GM23338 (cell line): Measurements from ENCODE around the gene NPHS1. TPM values are rescaled to one million over a fixed set of nuclear protein-coding genes. Genes with fewer than 3 reads are reported as not detected.

Source experiments
- ATAC-seq: fragments of 200-7000 bp; cut with Tn5 transposase; 3 replicates; pipeline ENCODE4 v1.9.1; 2020
- DNase-seq: peaks from one replicate; pipeline ENCODE4 v3.0.0-alpha.2; 2015; ENCODE audit warnings: low spot score
- H2AFZ ChIP-seq: fragments of 200-600 bp; sonication (generic); 2 replicates; pipeline ENCODE4 v1.8.0; 2016; ENCODE audit warnings: antibody characterized with exemption, mild to moderate bottlenecking, moderate library complexity
- H3F3A ChIP-seq: fragments of 200-600 bp; sonication (generic); replicated peaks from 2 replicates; pipeline ENCODE4 v1.8.0; 2017; ENCODE audit warnings: antibody characterized with exemption, mixed run types, low read depth
- H3K27ac ChIP-seq: fragments of 200-600 bp; sonication (generic); 2 replicates; pipeline ENCODE4 v1.6.1; 2016; ENCODE audit warnings: low read depth
- H3K27me3 ChIP-seq: fragments of 200-600 bp; sonication (generic); 2 replicates; pipeline ENCODE4 v1.8.0; 2016; ENCODE audit warnings: mild to moderate bottlenecking, mixed run types, moderate library complexity; ENCODE audit not compliant: insufficient read depth
- H3K36me3 ChIP-seq: fragments of 200-600 bp; sonication (generic); 2 replicates; pipeline ENCODE4 v1.8.0; 2016; ENCODE audit warnings: mild to moderate bottlenecking; ENCODE audit not compliant: insufficient read depth
- H3K4me1 ChIP-seq: fragments of 200-600 bp; sonication (generic); 2 replicates; pipeline ENCODE4 v1.8.0; 2016; ENCODE audit warnings: mild to moderate bottlenecking, moderate library complexity; ENCODE audit not compliant: insufficient read depth
- H3K4me2 ChIP-seq: fragments of 200-600 bp; sonication (generic); 2 replicates; pipeline ENCODE4 v1.7.1; 2017; ENCODE audit warnings: mixed run types
- H3K4me3 ChIP-seq: fragments of 200-600 bp; sonication (generic); 2 replicates; pipeline ENCODE4 v1.6.1; 2016; ENCODE audit warnings: mixed run types
- H3K79me2 ChIP-seq: fragments of 200-600 bp; sonication (generic); replicated peaks from 2 replicates; pipeline ENCODE4 v1.8.0; 2017; ENCODE audit warnings: mild to moderate bottlenecking; ENCODE audit not compliant: insufficient read depth
- H3K9me2 ChIP-seq: fragments of 200-600 bp; sonication (generic); 2 replicates; pipeline ENCODE4 v1.8.0; 2017; ENCODE audit not compliant: insufficient read depth
- H4K20me1 ChIP-seq: fragments of 200-600 bp; sonication (generic); replicated peaks from 2 replicates; pipeline ENCODE4 v1.8.0; 2017; ENCODE audit warnings: mild to moderate bottlenecking; ENCODE audit not compliant: insufficient read depth
- H3K27ac Mint-ChIP-seq: 2 replicates; pipeline ENCODE4 v1.8.0; 2020; ENCODE audit warnings: inconsistent platforms, mild to moderate bottlenecking, moderate library complexity, mixed read lengths
- H3K27me3 Mint-ChIP-seq: 3 replicates; pipeline ENCODE4 v1.8.0; 2022; ENCODE audit warnings: low read depth, mild to moderate bottlenecking, moderate library complexity, mixed read lengths, inconsistent platforms; ENCODE audit not compliant: insufficient read depth, poor library complexity
- H3K36me3 Mint-ChIP-seq: 3 replicates; pipeline ENCODE4 v1.8.0; 2021; ENCODE audit warnings: low read depth, mild to moderate bottlenecking, inconsistent platforms, moderate library complexity, mixed read lengths
- H3K4me1 Mint-ChIP-seq: 3 replicates; pipeline ENCODE4 v1.8.0; 2020; ENCODE audit warnings: mild to moderate bottlenecking, inconsistent platforms, mixed read lengths
- H3K4me3 Mint-ChIP-seq: 3 replicates; pipeline ENCODE4 v1.8.0; 2021; ENCODE audit warnings: moderate library complexity, mild to moderate bottlenecking, inconsistent platforms, mixed read lengths
- H3K9me3 Mint-ChIP-seq: 3 replicates; pipeline ENCODE4 v1.8.0; 2020; ENCODE audit warnings: moderate library complexity, mild to moderate bottlenecking, inconsistent platforms, mixed read lengths
- CREB1 ChIP-seq: fragments of 250-450 bp; sonication (Bioruptor Pico); IDR thresholded peaks from 2 replicates; pipeline ENCODE4 v1.5.0; 2020; ENCODE audit warnings: low read depth, mild to moderate bottlenecking, moderate library complexity
- EZH2 ChIP-seq: fragments of 200-600 bp; sonication (generic); IDR thresholded peaks from one replicate; pipeline ENCODE4 v1.8.0; 2017; ENCODE audit warnings: antibody characterized with exemption, mild to moderate bottlenecking, low read depth; ENCODE audit not compliant: unreplicated experiment
- EZH2phosphoT487 ChIP-seq: fragments of 200-600 bp; sonication (generic); IDR thresholded peaks from one replicate; pipeline ENCODE4 v1.8.1; 2018; ENCODE audit warnings: antibody characterized with exemption; ENCODE audit not compliant: unreplicated experiment
- JUNB ChIP-seq: IDR thresholded peaks from one replicate; pipeline ENCODE4 v1.6.1; 2016; ENCODE audit warnings: antibody characterized with exemption; ENCODE audit not compliant: unreplicated experiment
- NANOG ChIP-seq: IDR thresholded peaks from 2 replicates; pipeline ENCODE4 v1.6.1; 2016; ENCODE audit warnings: antibody characterized with exemption, borderline replicate concordance
- POLR2AphosphoS5 ChIP-seq: IDR thresholded peaks from 2 replicates; pipeline ENCODE4 v1.6.1; 2016; ENCODE audit warnings: antibody characterized with exemption, low read depth
- ZNF114 ChIP-seq: fragments of 250-450 bp; sonication (Bioruptor Pico); IDR thresholded peaks from 2 replicates; pipeline ENCODE4 v1.5.0; 2020; ENCODE audit warnings: mild to moderate bottlenecking, moderate library complexity
- ZNF331 ChIP-seq: fragments of 250-450 bp; sonication (Bioruptor Pico); IDR thresholded peaks from 2 replicates; pipeline ENCODE4 v1.5.0; 2020; ENCODE audit warnings: low read depth, mild to moderate bottlenecking, moderate library complexity
- polyA plus RNA-seq: library from polyadenylated mRNA; unstranded; fragments of >200 nt; fragmentation: Nextera tagmentation; extraction: Ambion mirVana; gene quantifications from 2 replicates; pipeline ENCODE4 v1.2.1, GENCODE V29; 2016
- total RNA-seq: library from RNA; depleted of rRNA; stranded (reverse); fragments of >200 nt; shearing (Covaris generic); gene quantifications from 2 replicates; pipeline ENCODE4 v1.2.3, GENCODE V29; 2014
- TF ChIP-seq, protein P1 (sequence below): IDR thresholded peaks from 2 replicates; pipeline ENCODE4 v1.6.1; 2016; ENCODE audit warnings: antibody characterized with exemption
- TF ChIP-seq, protein P2 (sequence below): IDR thresholded peaks from one replicate; pipeline ENCODE4 v1.6.1; 2018; ENCODE audit warnings: antibody characterized with exemption; ENCODE audit not compliant: unreplicated experiment

The NPHS1 gene
- total and polyA plus RNA-seq, 2 experiments from 2014 or later: 1.0 to 1.3 TPM

DNA sequence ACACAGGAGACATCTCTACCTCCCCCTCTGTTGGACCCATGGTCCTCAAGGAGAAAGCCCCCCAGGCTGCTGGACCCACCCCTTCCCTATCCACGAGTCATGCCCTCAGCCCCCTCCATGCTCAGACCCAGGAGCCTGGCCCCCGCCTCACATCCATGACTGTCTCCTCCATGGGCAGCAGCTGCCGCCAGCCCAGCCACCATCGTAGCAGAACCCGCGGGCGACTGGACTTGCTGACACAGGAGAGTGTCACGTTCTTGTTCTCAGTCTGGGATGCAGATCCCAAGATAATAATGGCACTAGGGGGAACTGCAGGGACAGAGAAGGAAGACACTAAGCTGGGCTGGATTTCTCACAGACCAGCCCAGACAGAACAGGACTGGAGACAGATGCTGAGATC lies 3.8 kb downstream of the NPHS1 start (continued):
- TF ChIP-seq POLR2AphosphoS5: no peak
- TF ChIP-seq EZH2: no peak
- TF ChIP-seq, protein P1, sequence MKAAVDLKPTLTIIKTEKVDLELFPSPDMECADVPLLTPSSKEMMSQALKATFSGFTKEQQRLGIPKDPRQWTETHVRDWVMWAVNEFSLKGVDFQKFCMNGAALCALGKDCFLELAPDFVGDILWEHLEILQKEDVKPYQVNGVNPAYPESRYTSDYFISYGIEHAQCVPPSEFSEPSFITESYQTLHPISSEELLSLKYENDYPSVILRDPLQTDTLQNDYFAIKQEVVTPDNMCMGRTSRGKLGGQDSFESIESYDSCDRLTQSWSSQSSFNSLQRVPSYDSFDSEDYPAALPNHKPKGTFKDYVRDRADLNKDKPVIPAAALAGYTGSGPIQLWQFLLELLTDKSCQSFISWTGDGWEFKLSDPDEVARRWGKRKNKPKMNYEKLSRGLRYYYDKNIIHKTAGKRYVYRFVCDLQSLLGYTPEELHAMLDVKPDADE: no peak
- TF ChIP-seq, protein P2, sequence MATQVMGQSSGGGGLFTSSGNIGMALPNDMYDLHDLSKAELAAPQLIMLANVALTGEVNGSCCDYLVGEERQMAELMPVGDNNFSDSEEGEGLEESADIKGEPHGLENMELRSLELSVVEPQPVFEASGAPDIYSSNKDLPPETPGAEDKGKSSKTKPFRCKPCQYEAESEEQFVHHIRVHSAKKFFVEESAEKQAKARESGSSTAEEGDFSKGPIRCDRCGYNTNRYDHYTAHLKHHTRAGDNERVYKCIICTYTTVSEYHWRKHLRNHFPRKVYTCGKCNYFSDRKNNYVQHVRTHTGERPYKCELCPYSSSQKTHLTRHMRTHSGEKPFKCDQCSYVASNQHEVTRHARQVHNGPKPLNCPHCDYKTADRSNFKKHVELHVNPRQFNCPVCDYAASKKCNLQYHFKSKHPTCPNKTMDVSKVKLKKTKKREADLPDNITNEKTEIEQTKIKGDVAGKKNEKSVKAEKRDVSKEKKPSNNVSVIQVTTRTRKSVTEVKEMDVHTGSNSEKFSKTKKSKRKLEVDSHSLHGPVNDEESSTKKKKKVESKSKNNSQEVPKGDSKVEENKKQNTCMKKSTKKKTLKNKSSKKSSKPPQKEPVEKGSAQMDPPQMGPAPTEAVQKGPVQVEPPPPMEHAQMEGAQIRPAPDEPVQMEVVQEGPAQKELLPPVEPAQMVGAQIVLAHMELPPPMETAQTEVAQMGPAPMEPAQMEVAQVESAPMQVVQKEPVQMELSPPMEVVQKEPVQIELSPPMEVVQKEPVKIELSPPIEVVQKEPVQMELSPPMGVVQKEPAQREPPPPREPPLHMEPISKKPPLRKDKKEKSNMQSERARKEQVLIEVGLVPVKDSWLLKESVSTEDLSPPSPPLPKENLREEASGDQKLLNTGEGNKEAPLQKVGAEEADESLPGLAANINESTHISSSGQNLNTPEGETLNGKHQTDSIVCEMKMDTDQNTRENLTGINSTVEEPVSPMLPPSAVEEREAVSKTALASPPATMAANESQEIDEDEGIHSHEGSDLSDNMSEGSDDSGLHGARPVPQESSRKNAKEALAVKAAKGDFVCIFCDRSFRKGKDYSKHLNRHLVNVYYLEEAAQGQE: no peak
- TF ChIP-seq ZNF331: no peak
- no peak for TF ChIP-seq JUNB
- TF ChIP-seq NANOG: no peak

DNA sequence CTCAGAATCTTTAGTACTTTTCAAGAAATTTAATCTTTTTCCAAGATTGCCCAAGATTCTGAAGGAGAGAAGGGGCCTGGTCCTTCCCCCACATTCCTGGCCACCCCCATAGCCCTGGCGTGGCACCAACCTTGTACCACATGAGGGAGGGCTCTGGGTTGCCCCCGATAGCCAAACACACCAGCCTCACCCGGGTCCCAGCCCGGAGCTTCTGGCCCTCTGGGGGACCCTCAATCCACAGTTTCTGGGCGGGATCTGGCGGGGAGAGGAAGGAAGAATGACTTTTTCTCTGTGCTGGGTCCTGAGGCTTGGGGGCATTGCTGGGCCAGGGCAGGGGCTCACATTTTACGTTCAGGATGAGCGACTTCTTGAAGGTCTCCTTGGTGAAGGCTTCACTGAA lies 4.4 kb downstream of the NPHS1 start:
- no peak overlapping the region for H3K4me2 ChIP-seq
- H3K4me3 ChIP-seq: no peak overlapping the region
- no peak overlapping the region for H3K4me3 Mint-ChIP-seq
- no peak overlapping the region for H3K27ac ChIP-seq
- H3K4me1 ChIP-seq: peaks cover 23% of the 10 kb centered on the region
- peaks cover 28% of the 10 kb centered on the region for H3K27me3 ChIP-seq
- no peaks in the 10 kb centered on the region for H3K79me2 ChIP-seq
- peaks cover 6% of the 10 kb centered on the region for H3K9me2 ChIP-seq
- no peaks in the 10 kb centered on the region for H3K36me3 ChIP-seq
- peaks cover 30% of the 10 kb centered on the region for H3K4me1 Mint-ChIP-seq
- no peak overlapping the region for H3K27ac Mint-ChIP-seq
- DNase-seq (no peak), ATAC-seq (no peak)
- 0 out of 2 replicates have a peak, but pooled peaks cover 3% of the 10 kb centered on the region for H3F3A ChIP-seq
- TF ChIP-seq ZNF331 (no peak), CREB1 (CRISPR knock-in tag) (no peak), ZNF114 (no peak), JUNB (no peak), EZH2phosphoT487 (no peak)
- TF ChIP-seq, protein P1: no peak
- H2AFZ ChIP-seq: no peak overlapping the region
- H3K9me3 Mint-ChIP-seq: peaks cover 3% of the 10 kb centered on the region; the same call in 1 of the 3 replicates
- no peaks in the 10 kb centered on the region; the same call in 2 of the 3 replicates for H3K36me3 Mint-ChIP-seq
- peaks cover 53% of the 10 kb centered on the region for H3K27me3 Mint-ChIP-seq
- H4K20me1 ChIP-seq: peaks cover 2% of the 10 kb centered on the region; the same call in 1 of the 2 replicates
